B cell (primary cell): ENCODE measurements around the gene ATRIP.

Source experiments
- CTCF ChIP-seq: fragments of 200-600 bp; IDR thresholded peaks from one replicate; pipeline ENCODE4 v1.8.0; 2022; ENCODE audit warnings: antibody characterized with exemption, mild to moderate bottlenecking
- EZH2 ChIP-seq: IDR thresholded peaks from 2 replicates; pipeline ENCODE4 v1.6.1; 2012; ENCODE audit warnings: borderline replicate concordance, low read depth, mild to moderate bottlenecking, moderate library complexity, low read length; ENCODE audit not compliant: insufficient read depth, poor library complexity, severe bottlenecking

DNA sequence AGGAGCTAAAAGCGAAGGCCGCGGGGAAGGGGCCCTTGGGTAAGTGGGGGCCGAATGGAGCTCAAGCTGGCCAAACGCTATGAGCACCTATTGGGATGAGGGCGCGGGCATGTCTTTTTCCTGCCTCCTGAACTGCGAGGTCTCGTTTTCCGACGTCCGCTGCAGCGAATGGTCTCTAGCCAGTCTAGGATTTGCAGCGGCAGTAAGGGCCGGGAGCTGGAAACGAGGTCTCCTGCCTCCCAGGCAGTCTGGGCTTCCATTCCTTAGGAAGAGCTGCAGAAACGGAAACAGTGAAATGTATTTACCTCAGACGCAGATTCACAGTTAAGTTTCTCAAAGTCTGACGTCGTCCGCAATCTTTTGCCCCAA is 6.0 kb upstream of the ATRIP start:
- no peak for TF ChIP-seq CTCF
- TF ChIP-seq EZH2: no peak
